Islet of Langerhans (tissue), 1 donor: ENCODE results near the gene AFF1.
A peak's percentile ranks its signal among the peaks of the same experiment; 100 is the strongest.

Experiments used
- FAIRE-seq: peaks from one replicate; lab custom pipeline; 2011; peaks lifted over from hg19 to GRCh38; lab: Jason Lieb, UNC

AFF1 gene

GRCh38 chr4:87038837-87039615, 104.2 kb downstream of the AFF1 start:
- peak; percentile 98 for FAIRE-seq

- FAIRE-seq, result no peak
Measured at GRCh38 chr4:87041141-87041540, 106.3 kb downstream of the AFF1 start.

GRCh38 chr4:87042221-87042620, 107.4 kb downstream of the AFF1 start:
- no peak for FAIRE-seq

GRCh38 chr4:87042986-87043820, 108.4 kb downstream of the AFF1 start:
- FAIRE-seq, result no peak

GRCh38 chr4:87044511-87045233, 109.9 kb downstream of the AFF1 start:
- FAIRE-seq, result no peak

- FAIRE-seq, result no peak
Measured at GRCh38 chr4:87045234-87045558, 110.4 kb downstream of the AFF1 start.

GRCh38 chr4:87045659-87046058, 110.8 kb downstream of the AFF1 start:
- FAIRE-seq, result peak; percentile 85

GRCh38 chr4:87046121-87046551, 111.3 kb downstream of the AFF1 start:
- peak; percentile 85 for FAIRE-seq

- no peak for FAIRE-seq
Measured at GRCh38 chr4:87047281-87047798, 112.5 kb downstream of the AFF1 start.

- no peak for FAIRE-seq
Measured at GRCh38 chr4:87049508-87049907, 114.7 kb downstream of the AFF1 start.

GRCh38 chr4:87050596-87050995, 115.8 kb downstream of the AFF1 start:
- FAIRE-seq, result no peak

- no peak for FAIRE-seq
Measured at GRCh38 chr4:87051121-87051713, 116.4 kb downstream of the AFF1 start.

- no peak for FAIRE-seq
Measured at GRCh38 chr4:87052615-87053014, 117.8 kb downstream of the AFF1 start.

GRCh38 chr4:87053176-87053658, 118.4 kb downstream of the AFF1 start:
- FAIRE-seq, result no peak

GRCh38 chr4:87053802-87054767, 119.3 kb downstream of the AFF1 start:
- no peak for FAIRE-seq

GRCh38 chr4:87054900-87055299, 120.1 kb downstream of the AFF1 start:
- FAIRE-seq, result no peak

- FAIRE-seq, result no peak
Measured at GRCh38 chr4:87055311-87055710, 120.5 kb downstream of the AFF1 start.

GRCh38 chr4:87056881-87057280, 122.1 kb downstream of the AFF1 start:
- no peak for FAIRE-seq

GRCh38 chr4:87057835-87058355, 123.1 kb downstream of the AFF1 start:
- FAIRE-seq, result no peak

- no peak for FAIRE-seq
Measured at GRCh38 chr4:87058356-87059073, 123.7 kb downstream of the AFF1 start.
